Panc1 (cell line): ENCODE measurements around the gene NEK7.

Experiments
- POLR2AphosphoS5 ChIP-seq: IDR thresholded peaks from 2 replicates; pipeline ENCODE4 v1.6.1; 2012; ENCODE audit warnings: mild to moderate bottlenecking, low read depth, low read length, moderate library complexity
- SIN3A ChIP-seq: IDR thresholded peaks from 2 replicates; pipeline ENCODE4 v1.6.1; 2012; ENCODE audit warnings: low read depth, mild to moderate bottlenecking, low read length, moderate library complexity, borderline replicate concordance; ENCODE audit not compliant: insufficient read depth
- TCF7L2 ChIP-seq: IDR thresholded peaks from 2 replicates; pipeline ENCODE4 v1.6.1; 2011; ENCODE audit warnings: mild to moderate bottlenecking, low read depth, low read length, inconsistent platforms
- TF ChIP-seq, protein P1 (sequence below): fragments of 450-650 bp; IDR thresholded peaks from 2 replicates; pipeline ENCODE4 v1.5.1; 2017; ENCODE audit warnings: mild to moderate bottlenecking
- TF ChIP-seq, protein P2 (sequence below), 2 experiments: IDR thresholded peaks; 2 replicates each; pipeline ENCODE4 v1.6.1; 2011 to 2012; ENCODE audit warnings: low read depth in 2 of 2, control low read depth in 1 of 2, low read length in 1 of 2, mild to moderate bottlenecking in 1 of 2, moderate library complexity in 1 of 2; ENCODE audit not compliant: insufficient read depth in 1 of 2

DNA sequence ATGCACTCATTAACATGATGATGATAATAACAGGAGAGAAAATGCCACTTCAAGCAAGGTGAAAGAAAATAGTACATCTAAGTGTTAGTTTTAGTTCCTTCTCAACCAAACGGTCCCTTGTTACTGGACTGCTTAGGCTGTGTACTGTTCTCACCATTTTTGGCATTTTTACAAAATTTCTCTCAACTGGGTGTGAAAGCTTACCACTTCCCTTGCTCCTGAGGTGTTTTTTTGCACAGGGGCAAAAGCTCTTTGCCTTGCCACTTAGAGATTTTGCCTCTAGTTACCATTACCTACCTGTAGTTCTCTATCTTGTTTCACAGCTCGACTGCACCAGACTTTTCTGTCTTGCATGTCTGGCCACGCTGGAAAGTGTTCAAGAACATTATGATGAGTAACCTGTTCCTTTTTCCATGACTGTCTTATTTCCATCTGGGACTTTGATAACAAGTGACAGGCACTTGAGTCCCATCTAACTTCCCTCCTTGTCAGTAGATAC, 10.7 kb downstream of the NEK7 start:
- TF ChIP-seq, protein P1, sequence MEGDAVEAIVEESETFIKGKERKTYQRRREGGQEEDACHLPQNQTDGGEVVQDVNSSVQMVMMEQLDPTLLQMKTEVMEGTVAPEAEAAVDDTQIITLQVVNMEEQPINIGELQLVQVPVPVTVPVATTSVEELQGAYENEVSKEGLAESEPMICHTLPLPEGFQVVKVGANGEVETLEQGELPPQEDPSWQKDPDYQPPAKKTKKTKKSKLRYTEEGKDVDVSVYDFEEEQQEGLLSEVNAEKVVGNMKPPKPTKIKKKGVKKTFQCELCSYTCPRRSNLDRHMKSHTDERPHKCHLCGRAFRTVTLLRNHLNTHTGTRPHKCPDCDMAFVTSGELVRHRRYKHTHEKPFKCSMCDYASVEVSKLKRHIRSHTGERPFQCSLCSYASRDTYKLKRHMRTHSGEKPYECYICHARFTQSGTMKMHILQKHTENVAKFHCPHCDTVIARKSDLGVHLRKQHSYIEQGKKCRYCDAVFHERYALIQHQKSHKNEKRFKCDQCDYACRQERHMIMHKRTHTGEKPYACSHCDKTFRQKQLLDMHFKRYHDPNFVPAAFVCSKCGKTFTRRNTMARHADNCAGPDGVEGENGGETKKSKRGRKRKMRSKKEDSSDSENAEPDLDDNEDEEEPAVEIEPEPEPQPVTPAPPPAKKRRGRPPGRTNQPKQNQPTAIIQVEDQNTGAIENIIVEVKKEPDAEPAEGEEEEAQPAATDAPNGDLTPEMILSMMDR = no peak
- no peak for TF ChIP-seq POLR2AphosphoS5
- TF ChIP-seq SIN3A = no peak
- TF ChIP-seq TCF7L2 = no peak
- TF ChIP-seq, protein P2, sequence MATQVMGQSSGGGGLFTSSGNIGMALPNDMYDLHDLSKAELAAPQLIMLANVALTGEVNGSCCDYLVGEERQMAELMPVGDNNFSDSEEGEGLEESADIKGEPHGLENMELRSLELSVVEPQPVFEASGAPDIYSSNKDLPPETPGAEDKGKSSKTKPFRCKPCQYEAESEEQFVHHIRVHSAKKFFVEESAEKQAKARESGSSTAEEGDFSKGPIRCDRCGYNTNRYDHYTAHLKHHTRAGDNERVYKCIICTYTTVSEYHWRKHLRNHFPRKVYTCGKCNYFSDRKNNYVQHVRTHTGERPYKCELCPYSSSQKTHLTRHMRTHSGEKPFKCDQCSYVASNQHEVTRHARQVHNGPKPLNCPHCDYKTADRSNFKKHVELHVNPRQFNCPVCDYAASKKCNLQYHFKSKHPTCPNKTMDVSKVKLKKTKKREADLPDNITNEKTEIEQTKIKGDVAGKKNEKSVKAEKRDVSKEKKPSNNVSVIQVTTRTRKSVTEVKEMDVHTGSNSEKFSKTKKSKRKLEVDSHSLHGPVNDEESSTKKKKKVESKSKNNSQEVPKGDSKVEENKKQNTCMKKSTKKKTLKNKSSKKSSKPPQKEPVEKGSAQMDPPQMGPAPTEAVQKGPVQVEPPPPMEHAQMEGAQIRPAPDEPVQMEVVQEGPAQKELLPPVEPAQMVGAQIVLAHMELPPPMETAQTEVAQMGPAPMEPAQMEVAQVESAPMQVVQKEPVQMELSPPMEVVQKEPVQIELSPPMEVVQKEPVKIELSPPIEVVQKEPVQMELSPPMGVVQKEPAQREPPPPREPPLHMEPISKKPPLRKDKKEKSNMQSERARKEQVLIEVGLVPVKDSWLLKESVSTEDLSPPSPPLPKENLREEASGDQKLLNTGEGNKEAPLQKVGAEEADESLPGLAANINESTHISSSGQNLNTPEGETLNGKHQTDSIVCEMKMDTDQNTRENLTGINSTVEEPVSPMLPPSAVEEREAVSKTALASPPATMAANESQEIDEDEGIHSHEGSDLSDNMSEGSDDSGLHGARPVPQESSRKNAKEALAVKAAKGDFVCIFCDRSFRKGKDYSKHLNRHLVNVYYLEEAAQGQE (IDR thresholded peaks at IDR 0.05; ENCODE audit: insufficient read depth in 1 of 2, low read depth in 2 of 2, low read length in 1 of 2) = no peak
